Mononuclear cell (primary cell): Measurements from ENCODE around the gene SEC24B. TPM values are rescaled to one million over a fixed set of nuclear protein-coding genes. Genes with fewer than 3 reads are reported as not detected.

Source experiments
- H3K27me3 ChIP-seq: 2 replicates; pipeline ENCODE4 v1.6.0; 2011; ENCODE audit warnings: low read length, control low read depth; ENCODE audit not compliant: insufficient read depth
- H3K4me1 ChIP-seq: 2 replicates; pipeline ENCODE4 v1.5.1; 2011; ENCODE audit warnings: mild to moderate bottlenecking, low read length, control low read depth; ENCODE audit not compliant: insufficient read depth
- H3K4me3 ChIP-seq: 2 replicates; pipeline ENCODE4 v1.5.1; 2011; ENCODE audit warnings: mild to moderate bottlenecking, low read length, moderate library complexity
- H3K9me3 ChIP-seq: 2 replicates; pipeline ENCODE4 v1.5.1; 2011; ENCODE audit warnings: low read depth, mild to moderate bottlenecking, control low read depth, low read length
- total RNA-seq: library from RNA; depleted of rRNA; stranded (reverse); fragments of >200 nt; gene quantifications from one replicate; pipeline ENCODE4 v1.2.3, GENCODE V29; 2012

SEC24B gene
- 40.0 TPM for total RNA-seq

GRCh38 chr4:109433205-109434006 lies at the start of gene SEC24B:
Gene SEC24B, plus strand, starts transcription at chr4:109433815. Its CDS starts 55 bp downstream, at chr4:109433870.
- H3K27me3 ChIP-seq: no peaks in the 10 kb centered on the region
- H3K9me3 ChIP-seq: no peaks in the 10 kb centered on the region
- peak within 1 kb of the TSS; percentile 64 for H3K4me3 ChIP-seq
- H3K4me1 ChIP-seq: peaks cover 43% of the 10 kb centered on the region

GRCh38 chr4:109383823-109384222 lies 49.8 kb upstream of the SEC24B start:
- H3K27me3 ChIP-seq: no peaks in the 10 kb centered on the region
- H3K9me3 ChIP-seq: no peaks in the 10 kb centered on the region
- no peaks in the 10 kb centered on the region for H3K4me1 ChIP-seq
- H3K4me3 ChIP-seq: no peak overlapping the region

- Histone ChIP-seq H3K4me3 (no peak overlapping the region), H3K27me3 (no peaks in the 10 kb centered on the region), H3K4me1 (no peaks in the 10 kb centered on the region), H3K9me3 (no peaks in the 10 kb centered on the region)
Observed at GRCh38 chr4:109385260-109385659, 48.4 kb upstream of the SEC24B start.

GRCh38 chr4:109389369-109390114 lies 44.1 kb upstream of the SEC24B start:
- no peaks in the 10 kb centered on the region for H3K9me3 ChIP-seq
- H3K4me1 ChIP-seq: no peaks in the 10 kb centered on the region
- H3K27me3 ChIP-seq: no peaks in the 10 kb centered on the region
- H3K4me3 ChIP-seq: no peak overlapping the region

- H3K27me3 ChIP-seq: no peaks in the 10 kb centered on the region
- no peaks in the 10 kb centered on the region for H3K9me3 ChIP-seq
- no peak overlapping the region for H3K4me3 ChIP-seq
- H3K4me1 ChIP-seq: no peaks in the 10 kb centered on the region
Observed at GRCh38 chr4:109390115-109390768, 43.4 kb upstream of the SEC24B start.

GRCh38 chr4:109395694-109396093 lies 37.9 kb upstream of the SEC24B start:
- Histone ChIP-seq H3K9me3 (no peaks in the 10 kb centered on the region), H3K4me3 (no peak overlapping the region), H3K27me3 (peaks cover 13% of the 10 kb centered on the region), H3K4me1 (no peaks in the 10 kb centered on the region)

GRCh38 chr4:109398928-109399327 lies 34.7 kb upstream of the SEC24B start:
- H3K4me1 ChIP-seq: no peaks in the 10 kb centered on the region
- H3K27me3 ChIP-seq: peaks cover 17% of the 10 kb centered on the region
- no peaks in the 10 kb centered on the region for H3K9me3 ChIP-seq
- no peak overlapping the region for H3K4me3 ChIP-seq

GRCh38 chr4:109406337-109406931 lies 27.2 kb upstream of the SEC24B start:
- Histone ChIP-seq H3K27me3 (peaks cover 3% of the 10 kb centered on the region), H3K4me3 (no peak overlapping the region)

GRCh38 chr4:109407027-109407737 lies 26.4 kb upstream of the SEC24B start:
- Histone ChIP-seq H3K4me3 (no peak overlapping the region), H3K9me3 (no peaks in the 10 kb centered on the region), H3K27me3 (peaks cover under 1% of the 10 kb centered on the region), H3K4me1 (no peaks in the 10 kb centered on the region)

More at GRCh38 chr4:109406337-109406931, 27.2 kb upstream of the SEC24B start:
- no peaks in the 10 kb centered on the region for H3K9me3 ChIP-seq
- no peaks in the 10 kb centered on the region for H3K4me1 ChIP-seq

GRCh38 chr4:109408711-109409110 lies 24.9 kb upstream of the SEC24B start:
- Histone ChIP-seq H3K4me1 (no peaks in the 10 kb centered on the region), H3K27me3 (no peaks in the 10 kb centered on the region), H3K9me3 (no peaks in the 10 kb centered on the region), H3K4me3 (no peak overlapping the region)

- Histone ChIP-seq H3K4me3 (no peak overlapping the region), H3K9me3 (no peaks in the 10 kb centered on the region), H3K4me1 (no peaks in the 10 kb centered on the region), H3K27me3 (no peaks in the 10 kb centered on the region)
Observed at GRCh38 chr4:109410226-109410625, 23.4 kb upstream of the SEC24B start.

GRCh38 chr4:109410776-109411175 lies 22.8 kb upstream of the SEC24B start:
- no peaks in the 10 kb centered on the region for H3K9me3 ChIP-seq
- no peaks in the 10 kb centered on the region for H3K4me1 ChIP-seq
- H3K27me3 ChIP-seq: no peaks in the 10 kb centered on the region
- H3K4me3 ChIP-seq: no peak overlapping the region

GRCh38 chr4:109411964-109412363 lies 21.7 kb upstream of the SEC24B start:
- Histone ChIP-seq H3K27me3 (no peaks in the 10 kb centered on the region), H3K9me3 (no peaks in the 10 kb centered on the region), H3K4me1 (no peaks in the 10 kb centered on the region), H3K4me3 (no peak overlapping the region)

- Histone ChIP-seq H3K4me1 (no peaks in the 10 kb centered on the region), H3K27me3 (no peaks in the 10 kb centered on the region), H3K4me3 (no peak overlapping the region), H3K9me3 (no peaks in the 10 kb centered on the region)
Observed at GRCh38 chr4:109412776-109413175, 20.8 kb upstream of the SEC24B start.
